ACC112 (cell line): ENCODE results near the gene MAD1L1.

Source experiments
- H2AFZ ChIP-seq: fragments of 200-600 bp; sonication (generic); one replicate; pipeline ENCODE4 v1.6.0; 2017; ENCODE audit warnings: antibody characterized with exemption, low read length; ENCODE audit not compliant: unreplicated experiment
- H3K27ac ChIP-seq: fragments of 200-600 bp; sonication (generic); 2 replicates; pipeline ENCODE4 v1.5.1; 2014; ENCODE audit warnings: low read depth, mild to moderate bottlenecking, antibody characterized with exemption, low read length, moderate library complexity
- H3K27me3 ChIP-seq: fragments of 200-600 bp; sonication (generic); 2 replicates; pipeline ENCODE4 v1.6.1; 2014; ENCODE audit warnings: mild to moderate bottlenecking, antibody characterized with exemption, low read length, moderate library complexity, mixed read lengths; ENCODE audit not compliant: insufficient read depth
- H3K36me3 ChIP-seq: fragments of 200-600 bp; sonication (generic); 2 replicates; pipeline ENCODE4 v1.6.1; 2016; ENCODE audit warnings: mild to moderate bottlenecking, antibody characterized with exemption, low read length, moderate library complexity, mixed read lengths; ENCODE audit not compliant: insufficient read depth
- H3K4me1 ChIP-seq: fragments of 200-600 bp; sonication (generic); one replicate; pipeline ENCODE4 v1.6.1; 2016; ENCODE audit warnings: low read length, mixed read lengths; ENCODE audit not compliant: insufficient read depth, unreplicated experiment, control insufficient read depth
- H3K4me3 ChIP-seq: fragments of 200-600 bp; sonication (generic); 2 replicates; pipeline ENCODE4 v1.5.1; 2014; ENCODE audit warnings: mild to moderate bottlenecking, low read depth, low read length
- H3K79me2 ChIP-seq: fragments of 200-600 bp; sonication (generic); one replicate; pipeline ENCODE4 v1.6.0; 2016; ENCODE audit warnings: low read length; ENCODE audit not compliant: control insufficient read depth, unreplicated experiment, insufficient read depth

MAD1L1 gene

DNA sequence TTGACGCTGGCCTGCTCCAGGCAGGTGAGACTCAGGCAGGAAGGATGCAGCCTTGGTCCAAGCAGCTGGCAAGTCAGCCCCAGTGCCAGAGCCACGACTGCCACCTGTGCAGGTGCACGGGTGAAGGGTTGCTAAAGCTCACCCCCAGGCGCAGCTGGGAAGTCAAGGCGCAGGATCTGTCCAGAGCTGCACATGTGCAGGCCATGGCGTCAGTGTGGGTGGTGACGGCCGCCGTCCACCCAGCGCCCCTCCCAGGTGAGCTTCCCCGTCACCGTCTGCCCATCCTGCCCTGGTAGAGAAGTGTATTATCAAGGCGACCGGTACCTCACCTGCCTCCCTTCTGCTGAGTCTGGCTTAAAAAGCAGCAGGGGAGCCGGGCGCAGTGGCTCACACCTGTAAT, 110.1 kb downstream of the MAD1L1 start:
- no peak overlapping the region for H3K27ac ChIP-seq
- no peak overlapping the region for H2AFZ ChIP-seq
- H3K36me3 ChIP-seq: no peaks in the 10 kb centered on the region
- no peaks in the 10 kb centered on the region for H3K27me3 ChIP-seq
- no peaks in the 10 kb centered on the region for H3K79me2 ChIP-seq
- no peaks in the 10 kb centered on the region for H3K4me1 ChIP-seq
- no peak overlapping the region for H3K4me3 ChIP-seq

DNA sequence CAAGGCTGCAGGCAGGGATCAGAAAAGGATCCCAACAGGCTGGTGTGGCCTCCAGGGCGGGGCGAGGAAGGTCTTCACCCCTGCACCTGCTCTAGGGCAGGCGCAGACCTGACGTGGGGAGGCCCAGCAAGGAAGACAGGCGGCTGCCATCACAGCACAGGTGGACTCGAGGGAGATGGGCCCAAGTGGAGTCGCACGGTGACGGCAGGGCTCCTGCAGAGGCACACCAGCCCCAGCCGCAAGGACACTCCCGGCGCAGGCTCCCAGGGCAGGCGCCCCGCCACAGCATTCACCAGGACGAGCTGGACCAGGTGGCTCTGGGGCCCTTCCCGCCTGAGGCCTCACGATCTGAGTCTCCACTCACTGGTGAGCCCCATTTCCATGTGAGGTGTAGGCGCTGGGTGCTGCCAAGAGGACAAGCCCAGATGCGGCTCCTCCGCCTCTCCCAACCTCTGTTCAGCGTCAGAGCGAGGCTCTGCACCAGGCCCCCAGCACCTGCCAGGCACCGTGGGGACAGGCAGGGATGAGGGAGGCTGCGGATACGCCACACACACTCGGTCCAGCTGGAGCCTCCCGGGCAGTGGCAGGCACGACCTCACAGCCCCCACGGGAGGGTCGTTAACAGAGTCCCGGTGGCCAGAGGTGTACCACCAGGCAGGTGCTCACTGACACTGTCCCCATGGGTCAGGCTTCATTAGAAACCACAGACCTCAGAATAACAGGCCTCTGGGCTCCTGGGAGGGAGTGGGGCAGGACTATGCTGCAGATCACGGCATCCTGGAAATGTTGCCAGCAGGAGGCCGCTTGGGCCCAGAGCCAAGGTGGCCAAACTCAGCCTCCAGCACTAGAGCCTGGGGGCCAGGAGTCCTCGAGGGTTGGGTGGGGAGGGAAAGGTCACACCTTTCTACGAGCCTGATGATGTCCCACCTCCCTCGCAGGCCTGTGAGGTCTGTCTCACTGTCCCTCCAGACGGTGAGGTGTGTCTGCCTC, 111.6 kb downstream of the MAD1L1 start:
- Histone ChIP-seq H3K79me2 (no peaks in the 10 kb centered on the region), H3K36me3 (no peaks in the 10 kb centered on the region), H3K27ac (no peak overlapping the region), H3K27me3 (no peaks in the 10 kb centered on the region), H3K4me1 (peaks cover 3% of the 10 kb centered on the region), H3K4me3 (no peak overlapping the region), H2AFZ (no peak overlapping the region)

DNA sequence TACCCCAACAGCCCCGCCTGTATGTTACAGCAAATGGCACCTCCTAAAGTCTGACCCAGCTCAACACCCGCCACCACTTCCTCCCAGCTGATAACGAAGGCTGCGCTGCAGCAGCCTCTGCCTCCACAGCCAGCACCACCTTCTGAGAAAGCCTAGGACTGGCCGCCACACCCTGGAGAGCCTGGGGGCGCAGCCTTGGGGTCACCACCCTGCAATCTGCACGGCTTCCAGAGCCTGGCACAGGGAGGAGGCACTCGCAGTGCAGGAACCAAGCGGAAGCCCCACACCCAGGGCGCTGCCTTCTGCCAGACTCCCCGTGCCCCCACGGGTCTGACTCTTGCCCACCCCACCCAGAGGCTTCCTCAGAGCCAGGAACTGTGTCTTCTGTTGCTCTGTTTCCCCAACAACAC, 112.5 kb downstream of the MAD1L1 start:
- peaks cover 10% of the 10 kb centered on the region for H3K4me1 ChIP-seq
- no peak overlapping the region for H2AFZ ChIP-seq
- H3K27ac ChIP-seq: no peak overlapping the region
- H3K79me2 ChIP-seq: no peaks in the 10 kb centered on the region
- H3K27me3 ChIP-seq: no peaks in the 10 kb centered on the region
- H3K4me3 ChIP-seq: no peak overlapping the region
- no peaks in the 10 kb centered on the region for H3K36me3 ChIP-seq

DNA sequence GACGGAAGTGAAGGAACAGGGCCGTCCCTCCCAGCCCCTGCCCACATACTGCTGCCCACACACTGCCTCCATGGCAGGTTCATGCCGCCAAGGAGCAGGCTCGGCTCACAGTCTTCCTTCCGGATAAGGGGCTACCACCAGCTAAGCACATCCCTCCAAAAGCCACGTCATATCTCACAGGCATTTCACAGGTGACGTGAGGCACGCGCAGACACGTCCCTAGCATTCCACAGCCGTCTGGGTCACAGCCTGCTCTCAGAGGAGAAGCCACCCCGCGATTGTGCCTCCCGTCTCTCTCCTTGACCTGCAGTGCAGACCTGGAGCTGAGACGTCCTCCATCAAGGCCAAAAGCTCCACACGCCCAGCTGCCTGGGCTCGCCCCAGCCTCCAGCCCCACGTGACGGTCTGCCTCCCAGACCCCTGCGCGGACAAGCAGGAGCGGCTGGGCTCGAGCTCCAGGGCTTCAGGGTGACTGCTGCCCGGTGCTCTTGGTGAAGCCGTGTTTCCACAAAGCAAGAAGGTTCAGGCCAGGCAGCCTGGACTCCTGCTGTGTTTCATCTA, 114.0 kb downstream of the MAD1L1 start:
- no peak overlapping the region for H3K4me3 ChIP-seq
- peaks cover 20% of the 10 kb centered on the region for H3K4me1 ChIP-seq
- H2AFZ ChIP-seq: no peak overlapping the region
- no peaks in the 10 kb centered on the region for H3K79me2 ChIP-seq
- H3K27me3 ChIP-seq: no peaks in the 10 kb centered on the region
- no peak overlapping the region for H3K27ac ChIP-seq
- no peaks in the 10 kb centered on the region; the same call in 1 of the 2 replicates for H3K36me3 ChIP-seq

DNA sequence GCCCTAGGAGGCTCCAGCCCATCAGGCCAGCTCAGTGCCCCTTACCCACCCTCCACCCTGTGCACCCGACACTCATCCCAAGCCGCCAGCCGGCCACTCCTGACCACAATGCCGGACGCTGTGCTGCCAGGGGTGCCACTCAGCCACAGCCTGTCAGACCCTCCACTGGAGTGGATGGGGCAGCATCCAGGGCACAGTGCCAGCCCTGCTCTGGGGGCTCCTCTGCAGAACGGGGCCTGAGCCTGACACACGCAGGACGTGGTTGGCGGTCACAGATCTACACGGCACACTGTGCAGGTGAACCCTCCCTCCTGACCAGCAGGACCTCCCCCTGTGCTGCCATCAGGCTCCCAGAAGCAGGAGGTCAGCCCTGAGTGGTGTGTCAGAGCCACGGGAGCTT, 114.7 kb downstream of the MAD1L1 start:
- Histone ChIP-seq H3K79me2 (no peaks in the 10 kb centered on the region), H3K27ac (no peak overlapping the region), H3K4me3 (no peak overlapping the region), H3K4me1 (peaks cover 23% of the 10 kb centered on the region), H2AFZ (no peak overlapping the region), H3K36me3 (no peaks in the 10 kb centered on the region; the same call in 1 of the 2 replicates), H3K27me3 (no peaks in the 10 kb centered on the region)

DNA sequence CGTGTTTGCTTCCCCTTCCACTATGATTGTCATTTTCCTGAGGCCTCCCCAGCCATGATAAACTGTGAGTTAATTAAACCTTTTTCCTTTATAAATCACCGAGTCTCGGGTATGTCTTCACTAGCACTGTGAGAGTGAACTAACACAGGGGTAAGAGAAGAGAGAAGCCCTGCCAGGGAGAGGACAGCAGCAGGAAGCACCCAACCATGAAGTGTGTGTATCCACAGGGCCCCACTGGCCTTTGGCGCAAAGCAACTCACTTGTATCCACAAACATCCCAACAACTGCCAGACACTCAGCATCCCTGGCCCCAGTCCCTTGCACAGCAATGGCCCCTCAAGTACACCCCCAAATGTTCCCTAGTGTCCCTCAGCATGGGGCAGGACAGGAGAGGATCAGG, 115.1 kb downstream of the MAD1L1 start:
- no peak overlapping the region for H3K4me3 ChIP-seq
- no peak overlapping the region for H3K27ac ChIP-seq
- no peaks in the 10 kb centered on the region for H3K79me2 ChIP-seq
- peaks cover 23% of the 10 kb centered on the region for H3K4me1 ChIP-seq
- no peaks in the 10 kb centered on the region; the same call in 1 of the 2 replicates for H3K36me3 ChIP-seq
- no peaks in the 10 kb centered on the region for H3K27me3 ChIP-seq
- H2AFZ ChIP-seq: no peak overlapping the region

DNA sequence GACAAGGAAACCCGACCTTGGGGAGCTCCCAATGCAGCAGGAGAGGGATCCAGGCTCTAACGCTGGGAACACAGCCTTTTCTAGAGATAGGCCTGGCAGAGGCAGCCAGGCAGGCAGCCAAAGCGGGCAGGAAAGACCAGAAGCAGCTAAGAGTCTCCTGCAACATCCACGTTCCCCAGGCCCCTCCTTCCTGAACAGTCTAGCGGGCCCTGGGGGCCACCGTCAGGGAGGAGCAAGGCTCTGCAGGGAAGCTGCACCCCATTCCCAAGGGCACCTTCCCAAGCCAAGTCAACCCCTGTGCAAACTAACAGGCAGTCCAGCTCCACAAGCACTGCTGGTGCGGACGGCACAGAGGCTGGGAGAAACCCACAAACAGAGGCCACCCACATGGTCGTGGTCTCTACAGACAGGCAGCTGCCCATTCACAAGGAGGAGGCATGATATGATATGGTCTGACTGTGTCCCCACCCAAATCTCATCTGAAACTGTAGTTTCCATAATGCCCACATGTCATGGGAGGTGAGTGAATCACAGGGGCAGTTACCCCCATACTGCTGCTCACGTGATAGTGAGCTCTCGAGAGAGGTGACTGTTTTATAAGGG, 115.7 kb downstream of the MAD1L1 start:
- Histone ChIP-seq H3K79me2 (peaks cover 5% of the 10 kb centered on the region), H2AFZ (no peak overlapping the region), H3K27ac (no peak overlapping the region), H3K4me3 (no peak overlapping the region), H3K36me3 (no peaks in the 10 kb centered on the region; the same call in 1 of the 2 replicates), H3K27me3 (no peaks in the 10 kb centered on the region), H3K4me1 (peaks cover 23% of the 10 kb centered on the region)

DNA sequence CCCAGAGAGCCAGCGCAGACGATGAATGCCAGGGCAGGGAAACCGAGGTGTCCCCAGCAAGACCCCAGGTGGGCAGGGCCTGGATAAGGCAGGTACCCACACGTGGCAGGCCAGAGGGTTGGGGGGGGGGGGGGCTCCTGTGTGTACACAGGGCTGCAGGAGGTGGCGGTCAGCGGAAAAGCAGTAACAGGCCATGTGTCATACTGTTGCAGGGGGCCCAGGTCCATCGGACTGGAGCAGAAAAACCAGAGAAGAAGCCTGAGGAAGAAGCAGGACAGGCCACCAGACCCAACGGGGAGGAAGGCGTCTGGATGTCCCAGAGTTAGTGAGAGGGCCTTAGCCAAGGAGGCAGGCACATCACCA, 116.3 kb downstream of the MAD1L1 start:
- no peaks in the 10 kb centered on the region; the same call in 1 of the 2 replicates for H3K36me3 ChIP-seq

DNA sequence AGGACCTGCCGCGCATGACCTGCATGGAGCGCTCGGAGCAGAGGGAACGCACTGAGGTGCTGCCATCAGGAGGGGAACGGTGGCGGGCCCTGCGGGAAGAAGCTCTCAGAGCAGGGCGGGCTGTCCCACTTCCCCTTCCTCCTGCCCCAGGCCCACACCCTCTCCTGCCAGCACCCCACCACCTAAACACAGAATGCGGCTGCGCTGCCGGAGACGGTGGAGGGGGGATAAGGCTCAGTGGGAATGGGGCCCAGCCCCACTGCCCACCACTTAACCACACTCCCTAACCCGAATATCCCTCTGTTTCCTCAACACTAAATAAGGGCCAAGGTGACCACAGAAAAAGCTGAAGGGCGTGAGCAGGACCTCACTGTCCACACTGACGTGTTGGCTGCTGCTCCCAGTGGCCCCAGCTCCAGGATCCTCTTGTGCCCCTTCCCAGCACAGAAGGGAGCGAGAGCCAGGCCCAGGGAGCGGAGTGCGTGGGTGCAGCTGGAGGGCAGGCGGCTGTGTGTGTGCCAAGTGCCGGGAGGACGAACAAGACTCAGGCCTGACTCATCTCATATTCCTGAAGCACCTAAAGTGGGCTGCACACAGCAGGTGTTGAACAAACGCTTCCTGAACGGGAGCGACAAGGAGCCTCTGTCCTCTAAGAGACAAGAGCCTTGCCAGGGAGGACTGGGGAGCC, 116.8 kb downstream of the MAD1L1 start:
- Histone ChIP-seq H3K4me3 (no peak overlapping the region), H3K36me3 (no peaks in the 10 kb centered on the region; the same call in 1 of the 2 replicates), H3K27ac (no peak overlapping the region; the same call in 1 of the 2 replicates), H3K27me3 (no peaks in the 10 kb centered on the region), H3K79me2 (peaks cover 8% of the 10 kb centered on the region), H3K4me1 (peaks cover 31% of the 10 kb centered on the region), H2AFZ (no peak overlapping the region)

More for the DNA sequence above, 116.3 kb downstream of the MAD1L1 start:
- H3K79me2 ChIP-seq: peaks cover 8% of the 10 kb centered on the region
- H3K27ac ChIP-seq: no peak overlapping the region
- no peaks in the 10 kb centered on the region for H3K27me3 ChIP-seq
- H2AFZ ChIP-seq: no peak overlapping the region
- peaks cover 25% of the 10 kb centered on the region for H3K4me1 ChIP-seq
- no peak overlapping the region for H3K4me3 ChIP-seq
